AG04449 (cell line): Measurements from ENCODE around the gene TAS2R16.

ENCODE experiments used
- CTCF ChIA-PET: fragments of 350-600 bp; formaldehyde crosslinking; extraction: SDS; loops from one replicate; lab custom pipeline; 2021; ENCODE audit warnings: antibody characterized with exemption; lab: Yijun Ruan, JAX
- POLR2A ChIA-PET: fragments of 400-600, 350-600 bp; formaldehyde crosslinking; extraction: SDS; loops from one replicate; lab custom pipeline; 2020; ENCODE audit warnings: antibody characterized with exemption, inconsistent platforms; lab: Yijun Ruan, JAX
- DNase-seq: peaks from one replicate; pipeline ENCODE4 v3.0.0-alpha.2; 2010; ENCODE audit warnings: low read depth, low spot score
- H3K4me3 ChIP-seq: 2 replicates; pipeline ENCODE4 v1.5.1; 2011; ENCODE audit warnings: low read depth, mild to moderate bottlenecking, control low read depth, low read length
- TF ChIP-seq, protein P1 (sequence below): IDR thresholded peaks from one replicate; pipeline ENCODE4 v1.5.1; 2011; ENCODE audit warnings: mild to moderate bottlenecking, moderate library complexity, low read length, control low read depth, inconsistent platforms; ENCODE audit not compliant: insufficient read depth; ENCODE audit errors: missing control alignments

TAS2R16 gene

DNA sequence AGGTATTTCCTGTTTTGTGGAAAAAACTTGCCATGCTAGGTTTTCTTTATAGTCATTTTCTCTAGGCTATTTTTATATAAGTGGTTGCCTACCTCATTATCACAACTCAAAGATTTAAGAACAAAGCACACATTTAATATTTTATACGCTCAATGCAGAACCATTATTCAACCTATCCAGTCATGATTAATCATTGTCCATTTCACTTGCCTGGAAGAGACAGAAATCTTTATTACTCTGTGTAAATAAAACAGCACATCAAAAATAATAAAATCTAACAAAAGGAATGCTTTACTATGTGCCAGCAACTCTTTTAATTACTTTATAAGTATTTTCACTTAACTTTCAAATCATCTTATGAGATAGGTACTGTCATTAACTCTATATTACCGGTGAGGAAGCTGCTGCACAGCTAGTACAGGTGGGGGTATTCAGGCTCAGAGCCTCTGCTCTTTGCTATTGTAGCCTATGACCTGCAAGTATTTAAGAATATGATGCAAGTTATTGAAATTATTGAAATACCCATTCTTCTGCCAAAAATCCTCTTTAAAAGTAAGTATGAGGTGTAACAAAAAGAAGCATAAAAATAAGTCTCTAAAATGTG is 16.4 kb upstream of the TAS2R16 start:
- TF ChIP-seq, protein P1, sequence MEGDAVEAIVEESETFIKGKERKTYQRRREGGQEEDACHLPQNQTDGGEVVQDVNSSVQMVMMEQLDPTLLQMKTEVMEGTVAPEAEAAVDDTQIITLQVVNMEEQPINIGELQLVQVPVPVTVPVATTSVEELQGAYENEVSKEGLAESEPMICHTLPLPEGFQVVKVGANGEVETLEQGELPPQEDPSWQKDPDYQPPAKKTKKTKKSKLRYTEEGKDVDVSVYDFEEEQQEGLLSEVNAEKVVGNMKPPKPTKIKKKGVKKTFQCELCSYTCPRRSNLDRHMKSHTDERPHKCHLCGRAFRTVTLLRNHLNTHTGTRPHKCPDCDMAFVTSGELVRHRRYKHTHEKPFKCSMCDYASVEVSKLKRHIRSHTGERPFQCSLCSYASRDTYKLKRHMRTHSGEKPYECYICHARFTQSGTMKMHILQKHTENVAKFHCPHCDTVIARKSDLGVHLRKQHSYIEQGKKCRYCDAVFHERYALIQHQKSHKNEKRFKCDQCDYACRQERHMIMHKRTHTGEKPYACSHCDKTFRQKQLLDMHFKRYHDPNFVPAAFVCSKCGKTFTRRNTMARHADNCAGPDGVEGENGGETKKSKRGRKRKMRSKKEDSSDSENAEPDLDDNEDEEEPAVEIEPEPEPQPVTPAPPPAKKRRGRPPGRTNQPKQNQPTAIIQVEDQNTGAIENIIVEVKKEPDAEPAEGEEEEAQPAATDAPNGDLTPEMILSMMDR: no peak
- no peak overlapping the region for H3K4me3 ChIP-seq
- CTCF ChIA-PET: no interaction called here
- POLR2A ChIA-PET: no interaction called here
- DNase-seq: no peak

DNA sequence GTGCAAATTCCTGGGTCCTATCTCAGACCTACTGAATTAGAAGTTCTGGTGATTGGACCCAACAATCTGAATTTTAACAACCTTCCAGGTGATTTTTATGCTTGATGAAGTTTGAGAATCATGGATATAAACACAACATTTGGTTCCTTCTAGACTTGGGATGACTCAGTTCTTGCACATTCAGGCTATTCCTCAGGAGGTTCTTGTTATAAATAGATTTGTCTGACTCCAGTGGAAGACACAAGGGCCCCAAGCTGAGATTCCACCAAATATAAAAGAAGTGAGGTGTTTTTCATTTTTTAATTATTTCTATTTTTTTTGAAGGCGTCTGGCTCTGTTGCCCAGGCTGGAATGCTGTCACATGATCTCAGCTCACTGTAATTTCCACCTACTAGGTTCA is 9.4 kb upstream of the TAS2R16 start:
- TF ChIP-seq, protein P1: no peak
- no peak overlapping the region for H3K4me3 ChIP-seq
- ChIA-PET CTCF (no interaction called here), POLR2A (no interaction called here)
- no peak for DNase-seq

DNA sequence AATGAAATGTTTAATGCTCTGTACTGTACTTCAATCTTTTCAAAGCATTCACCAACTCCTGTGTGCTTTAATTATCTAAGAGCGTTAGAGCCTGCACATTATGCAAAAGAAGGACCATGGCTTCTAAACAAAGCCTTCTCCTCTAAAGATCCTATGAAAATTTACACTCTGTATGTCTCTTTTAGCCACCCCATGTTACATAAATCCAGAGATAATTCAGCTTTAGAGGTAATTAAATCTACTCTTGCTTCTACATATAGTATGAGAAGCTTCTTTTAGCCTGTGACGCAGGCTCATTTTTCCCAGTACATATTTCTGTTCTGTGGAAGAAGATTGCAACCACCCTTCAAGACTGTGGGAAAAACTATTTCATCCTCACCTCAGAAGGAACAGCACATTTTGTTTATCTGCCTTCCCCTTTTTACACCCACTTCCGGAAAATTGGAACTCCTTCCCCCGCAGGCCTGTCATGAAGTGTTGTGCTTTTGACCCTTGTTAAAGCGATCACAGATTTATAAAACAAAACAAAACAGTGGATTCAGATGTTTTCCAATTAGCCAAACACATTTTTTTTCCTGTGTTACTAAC is 8.1 kb upstream of the TAS2R16 start:
- ChIA-PET POLR2A (no interaction called here), CTCF (no interaction called here)
- TF ChIP-seq, protein P1: no peak
- no peak overlapping the region for H3K4me3 ChIP-seq
- no peak for DNase-seq

DNA sequence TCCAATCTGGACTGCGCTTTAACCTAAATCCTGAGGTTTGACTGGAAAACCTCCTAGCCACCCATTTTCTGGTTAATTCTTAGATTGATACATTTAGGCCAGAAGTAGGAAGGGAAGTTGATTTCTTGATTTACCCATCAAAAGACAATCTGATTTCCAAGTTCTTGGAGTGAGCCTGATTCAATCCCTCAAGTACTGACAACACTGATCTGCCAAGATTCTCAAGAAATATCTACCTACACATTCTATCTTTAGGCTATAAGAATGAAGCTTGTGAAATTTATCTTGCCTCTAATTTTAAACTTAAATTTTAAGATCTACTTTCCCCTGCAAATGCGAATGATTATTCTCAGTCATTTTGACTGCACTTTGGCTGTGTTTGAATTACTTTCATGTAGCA is 5.9 kb downstream of the TAS2R16 start:
- H3K4me3 ChIP-seq: no peak overlapping the region
- no peak for DNase-seq
- POLR2A ChIA-PET: no interaction called here
- CTCF ChIA-PET: no interaction called here
- TF ChIP-seq, protein P1: no peak

DNA sequence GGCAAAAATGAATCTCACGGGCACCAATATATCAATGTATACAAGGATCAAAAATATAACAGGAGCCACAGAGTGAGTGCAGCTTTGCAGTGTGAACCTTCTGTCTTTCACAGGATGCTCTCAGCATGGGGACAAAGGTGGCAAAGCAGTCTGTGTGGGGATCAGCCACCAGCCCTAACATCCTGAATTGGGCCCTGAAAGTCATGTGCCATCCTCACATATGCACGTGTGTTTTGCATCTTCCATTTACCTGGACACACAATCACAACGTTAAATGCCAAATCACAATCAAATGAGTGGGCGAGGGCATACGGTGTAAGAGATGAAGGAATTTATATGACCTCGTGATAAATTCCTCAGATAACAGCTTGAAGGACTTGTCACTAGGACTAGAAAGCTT is 6.5 kb downstream of the TAS2R16 start:
- no peak for DNase-seq
- CTCF ChIA-PET: no interaction called here
- H3K4me3 ChIP-seq: no peak overlapping the region
- POLR2A ChIA-PET: no interaction called here
- TF ChIP-seq, protein P1: no peak

DNA sequence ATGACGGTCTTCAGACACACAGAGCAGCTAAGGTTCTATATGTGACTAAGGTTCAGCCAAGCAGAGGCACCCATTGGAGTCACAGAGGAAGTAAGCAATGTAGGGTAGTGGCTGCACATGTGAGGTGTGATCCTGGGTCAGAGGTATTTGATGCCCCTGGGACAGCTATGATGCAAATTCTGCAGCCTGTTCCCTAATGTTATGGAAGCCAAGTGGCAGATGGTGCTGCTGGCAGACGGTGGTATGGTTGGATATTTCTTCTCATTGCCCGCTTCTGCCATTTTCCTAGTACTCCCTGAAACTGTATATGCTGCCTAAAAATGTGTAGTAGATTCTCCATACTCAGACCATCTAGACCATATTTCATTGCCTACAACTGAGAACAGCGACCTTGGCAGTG is 7.2 kb downstream of the TAS2R16 start:
- no peak overlapping the region for H3K4me3 ChIP-seq
- ChIA-PET CTCF (no interaction called here), POLR2A (no interaction called here)
- DNase-seq: no peak
- TF ChIP-seq, protein P1: no peak
